Left lung (tissue), 10 donors: ENCODE data around the gene BHMT2. TPM values are rescaled to one million over a fixed set of nuclear protein-coding genes. Genes with fewer than 3 reads are reported as not detected.
A peak's percentile ranks its signal among the peaks of the same experiment; 100 is the strongest.

Experiments used
- ATAC-seq: fragments of 200-7000 bp; cut with Tn5 transposase; one replicate; pipeline ENCODE4 v1.9.1; 2020; ENCODE audit warnings: moderate library complexity
- DNase-seq, 4 donors: peaks; one replicate each; pipeline ENCODE4 v3.0.0-alpha.2; 2013 to 2020
- H3K27ac ChIP-seq, 2 donors: fragments of 200-600 bp; sonication (generic) in 1 of 2; one replicate each; pipeline versions ENCODE4 v1.5.0 to v1.8.0; 2020 to 2021
- H3K27me3 ChIP-seq, 2 donors: fragments of 200-600 bp; sonication (generic) in 1 of 2; one replicate each; pipeline versions ENCODE4 v1.5.0 to v1.8.0; 2020 to 2021
- H3K36me3 ChIP-seq, 2 donors: fragments of 200-600 bp; sonication (generic) in 1 of 2; one replicate each; pipeline versions ENCODE4 v1.5.0 to v1.8.0; 2020 to 2021
- H3K4me1 ChIP-seq, 2 donors: fragments of 200-600 bp; one replicate each; pipeline ENCODE4 v1.8.0; 2021
- H3K4me3 ChIP-seq, 2 donors: fragments of 200-600 bp; sonication (generic) in 1 of 2; one replicate each; pipeline versions ENCODE4 v1.5.0 to v1.8.0; 2020 to 2021; ENCODE audit warnings: mild to moderate bottlenecking in 1 of 2
- H3K9me3 ChIP-seq, 2 donors: fragments of 200-600 bp; sonication (generic) in 1 of 2; one replicate each; pipeline versions ENCODE4 v1.5.0 to v1.8.0; 2020 to 2021
- CTCF ChIP-seq, 2 donors: fragments of 200-600 bp; sonication (generic) in 1 of 2; IDR thresholded peaks; one replicate each; pipeline versions ENCODE4 v1.5.0 to v1.8.0; 2021; ENCODE audit warnings: antibody characterized with exemption in 2 of 2
- intact Hi-C, 2 donors: fragments of 100-400 bp; cut with DNase I; formaldehyde crosslinking; loops; one replicate each; pipeline versions ENCODE4 v1.11.2 to v1.14.2; 2022
- polyA plus RNA-seq, 6 donors: library from polyadenylated mRNA; unstranded; fragments of 120-200 nt; gene quantifications; one replicate each; pipeline ENCODE4 v1.2.1, GENCODE V29; 2013; ENCODE audit not compliant: insufficient read length in 6 of 6
- total RNA-seq, 2 donors: library from RNA; stranded (reverse); fragmentation: NEBNext Ultra II Directional; extraction: Animal tissue kit (Norgen Biotek cat#: 25700); gene quantifications; one replicate each; pipeline ENCODE4 v1.2.1, GENCODE V29; 2021
- donor health status: DM: no; HTN: yes; CAD: no.
- donor health status: DM: no; HTN: no; CAD: no.

The BHMT2 gene
- total and polyA plus RNA-seq, 8 donors: 1.8 to 4.8 (median 2.0) TPM

- Histone ChIP-seq H3K27me3 (peaks cover 0 to 6% of the 10 kb centered on the region in 2 donors), H3K4me3 (no peak overlapping the region), H3K36me3 (no peaks in the 10 kb centered on the region), H3K9me3 (no peaks in the 10 kb centered on the region), H3K4me1 (peaks cover 0 to 3% of the 10 kb centered on the region in 2 donors), H3K27ac (no peak overlapping the region)
- DNase-seq: no peak
- no peak for ATAC-seq
- no peak for TF ChIP-seq CTCF (IDR thresholded peaks at IDR 0.05)
- intact Hi-C loops: loop anchor here in 1 of 2 donors (5.0 to 10.0 kb wide), 2 partner anchors 109 to 431 kb away; no protein-coding TSS in a partner anchor
Measured at GRCh38 chr5:79023348-79023747, 46.2 kb upstream of the BHMT2 start.

- Histone ChIP-seq H3K4me1 (peaks cover 0 to 3% of the 10 kb centered on the region in 2 donors), H3K9me3 (no peaks in the 10 kb centered on the region), H3K36me3 (no peaks in the 10 kb centered on the region), H3K4me3 (no peak overlapping the region), H3K27ac (no peak overlapping the region), H3K27me3 (peaks cover 0 to 6% of the 10 kb centered on the region in 2 donors)
- intact Hi-C loops: loop anchor here in 1 of 2 donors (5.0 to 10.0 kb wide), 2 partner anchors 108 to 431 kb away; no protein-coding TSS in a partner anchor
- ATAC-seq: no peak
- DNase-seq: no peak
- TF ChIP-seq CTCF (IDR thresholded peaks at IDR 0.05): no peak
Measured at GRCh38 chr5:79023947-79024346, 45.6 kb upstream of the BHMT2 start.

- Histone ChIP-seq H3K4me1 (peaks cover 0 to 3% of the 10 kb centered on the region in 2 donors), H3K9me3 (no peaks in the 10 kb centered on the region), H3K27ac (no peak overlapping the region), H3K36me3 (no peaks in the 10 kb centered on the region), H3K27me3 (peaks cover 0 to 6% of the 10 kb centered on the region in 2 donors), H3K4me3 (no peak overlapping the region)
- peak; percentile 83 for ATAC-seq
- intact Hi-C loops: loop anchor here in 1 of 2 donors (10.0 kb wide), 1 partner anchor 430 kb away; no protein-coding TSS in a partner anchor
- TF ChIP-seq CTCF (IDR thresholded peaks at IDR 0.05): peak; percentile 70 to 96
- DNase-seq: peak; percentile 57 to 84 (median 76)
Measured at GRCh38 chr5:79025054-79025472, 44.5 kb upstream of the BHMT2 start.

- no peaks in the 10 kb centered on the region for H3K36me3 ChIP-seq
- H3K27me3 ChIP-seq: no peaks in the 10 kb centered on the region
- ATAC-seq (no peak), DNase-seq (peak in 1 of 4 donors; percentile 5)
- H3K27ac ChIP-seq: no peak overlapping the region
- no peaks in the 10 kb centered on the region for H3K9me3 ChIP-seq
- H3K4me1 ChIP-seq: no peaks in the 10 kb centered on the region
- no peak overlapping the region for H3K4me3 ChIP-seq
- no peak for TF ChIP-seq CTCF (IDR thresholded peaks at IDR 0.05)
- intact Hi-C loops: no loop called here
Measured at GRCh38 chr5:79030663-79031484, 38.7 kb upstream of the BHMT2 start.

- Histone ChIP-seq H3K4me3 (no peak overlapping the region), H3K36me3 (no peaks in the 10 kb centered on the region), H3K27me3 (no peaks in the 10 kb centered on the region), H3K9me3 (no peaks in the 10 kb centered on the region), H3K4me1 (no peaks in the 10 kb centered on the region), H3K27ac (no peak overlapping the region)
- ATAC-seq (no peak), DNase-seq (no peak)
- TF ChIP-seq CTCF (IDR thresholded peaks at IDR 0.05): no peak
- intact Hi-C loops: no loop called here
Measured at GRCh38 chr5:79031485-79031867, 38.1 kb upstream of the BHMT2 start.
